Progenitor cell of endocrine pancreas (in vitro differentiated cells): ENCODE results near the gene SMIM7. TPM values are rescaled to one million over a fixed set of nuclear protein-coding genes. Genes with fewer than 3 reads are reported as not detected.

Experiments used
- DNase-seq: peaks from one replicate; pipeline ENCODE4 v3.0.0; 2021; ENCODE audit warnings: low spot score; ENCODE audit not compliant: unreplicated experiment
- H3K27ac Mint-ChIP-seq: 2 replicates; pipeline ENCODE4 v1.8.0; 2021; ENCODE audit warnings: mild to moderate bottlenecking, moderate library complexity, mixed read lengths
- H3K27me3 Mint-ChIP-seq: 2 replicates; pipeline ENCODE4 v1.8.0; 2021; ENCODE audit warnings: mixed read lengths
- H3K36me3 Mint-ChIP-seq: 2 replicates; pipeline ENCODE4 v1.8.0; 2022; ENCODE audit warnings: mixed read lengths; ENCODE audit not compliant: insufficient read depth
- H3K4me1 Mint-ChIP-seq: 2 replicates; pipeline ENCODE4 v1.8.0; 2021; ENCODE audit warnings: low read depth, mixed read lengths
- H3K4me3 Mint-ChIP-seq: 2 replicates; pipeline ENCODE4 v1.8.0; 2021; ENCODE audit warnings: low read depth, mild to moderate bottlenecking, moderate library complexity, mixed read lengths
- H3K9me3 Mint-ChIP-seq: 2 replicates; pipeline ENCODE4 v1.8.0; 2021; ENCODE audit warnings: low read depth, mixed read lengths
- CTCF ChIP-seq: fragments of 200-600 bp; sonication (generic); IDR thresholded peaks from one replicate; pipeline ENCODE4 v1.5.0; 2021; ENCODE audit warnings: antibody characterized with exemption, mild to moderate bottlenecking; ENCODE audit not compliant: unreplicated experiment
- total RNA-seq: library from RNA; stranded (reverse); gene quantifications from 2 replicates; pipeline ENCODE4 v1.2.1, GENCODE V29; 2021

SMIM7 gene
- total RNA-seq, 1 donor from 2014 or later: 81.3 TPM

GRCh38 chr19:16684216-16684615, 24.3 kb upstream of the SMIM7 start:
- Mint-ChIP-seq H3K27ac (no peak overlapping the region), H3K9me3 (no peaks in the 10 kb centered on the region), H3K27me3 (no peaks in the 10 kb centered on the region), H3K4me3 (no peak overlapping the region), H3K36me3 (peaks cover 15% of the 10 kb centered on the region), H3K4me1 (no peaks in the 10 kb centered on the region)
- no peak for DNase-seq
- TF ChIP-seq CTCF: no peak

GRCh38 chr19:16682539-16682938, 22.6 kb upstream of the SMIM7 start:
- Mint-ChIP-seq H3K27me3 (no peaks in the 10 kb centered on the region), H3K27ac (no peak overlapping the region)

DNA sequence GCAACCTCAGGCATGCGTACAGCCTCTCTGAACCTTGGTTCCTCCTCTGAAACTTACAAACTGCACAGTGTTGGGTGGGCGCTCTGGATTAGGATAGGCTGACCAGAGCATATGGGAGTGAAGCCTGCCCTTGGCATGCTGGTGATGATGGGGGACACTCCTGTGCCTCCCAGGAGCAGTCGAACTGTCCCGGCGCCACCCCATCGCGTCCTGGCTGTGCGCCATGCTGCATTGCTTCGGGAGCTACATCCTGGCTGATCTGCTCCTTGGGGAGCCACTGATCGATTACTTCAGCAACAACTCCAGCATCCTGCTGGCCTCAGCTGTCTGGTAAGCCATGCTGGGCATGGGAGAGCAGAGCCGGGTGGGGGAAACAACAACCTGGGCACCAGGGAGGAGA, 19.9 kb upstream of the SMIM7 start:
- Mint-ChIP-seq H3K36me3 (peaks cover 15% of the 10 kb centered on the region), H3K4me1 (peaks cover 2% of the 10 kb centered on the region), H3K9me3 (no peaks in the 10 kb centered on the region), H3K4me3 (no peak overlapping the region), H3K27ac (no peak overlapping the region), H3K27me3 (no peaks in the 10 kb centered on the region)
- no peak for TF ChIP-seq CTCF
- DNase-seq: no peak

More at GRCh38 chr19:16682539-16682938, 22.6 kb upstream of the SMIM7 start:
- no peak for DNase-seq
- Mint-ChIP-seq H3K4me1 (no peaks in the 10 kb centered on the region), H3K9me3 (no peaks in the 10 kb centered on the region), H3K36me3 (peaks cover 15% of the 10 kb centered on the region), H3K4me3 (no peak overlapping the region)
- TF ChIP-seq CTCF: no peak

DNA sequence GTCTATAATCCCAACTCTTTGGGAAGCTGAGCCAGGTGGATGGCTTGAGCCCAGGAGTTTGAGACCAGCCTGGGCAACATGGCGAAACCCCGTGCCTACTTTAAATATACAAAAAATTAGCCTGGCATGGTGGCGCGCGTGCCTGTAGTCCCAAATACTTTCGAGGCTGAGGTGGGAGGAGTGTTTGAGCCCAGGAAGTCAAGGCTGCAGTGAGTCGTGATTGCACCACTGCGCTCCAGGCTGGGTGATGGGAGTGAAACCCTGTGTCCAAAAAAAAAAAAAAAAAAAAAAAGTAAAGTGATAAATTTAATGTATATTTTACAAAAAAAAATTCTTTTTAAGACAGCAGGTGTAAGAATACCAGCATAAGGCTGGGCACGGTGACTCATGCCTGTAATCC, 18.6 kb upstream of the SMIM7 start:
- Mint-ChIP-seq H3K36me3 (peaks cover 17% of the 10 kb centered on the region), H3K4me3 (no peak overlapping the region), H3K27me3 (no peaks in the 10 kb centered on the region), H3K9me3 (no peaks in the 10 kb centered on the region), H3K27ac (no peak overlapping the region), H3K4me1 (peaks cover 2% of the 10 kb centered on the region)
- DNase-seq: no peak
- TF ChIP-seq CTCF: no peak

- TF ChIP-seq CTCF: no peak
- peaks cover 14% of the 10 kb centered on the region for H3K36me3 Mint-ChIP-seq
- no peak for DNase-seq
- no peaks in the 10 kb centered on the region for H3K27me3 Mint-ChIP-seq
- no peak overlapping the region for H3K4me3 Mint-ChIP-seq
- peaks cover 2% of the 10 kb centered on the region for H3K4me1 Mint-ChIP-seq
- H3K27ac Mint-ChIP-seq: no peak overlapping the region
- no peaks in the 10 kb centered on the region for H3K9me3 Mint-ChIP-seq
Observed at GRCh38 chr19:16677055-16677454, 17.1 kb upstream of the SMIM7 start.
